HEK293 (cell line): ENCODE data around the gene FAM120C.
A peak's percentile ranks its signal among the peaks of the same experiment; 100 is the strongest.

ENCODE experiments used
- CTCF ChIA-PET: fragments of 350-600 bp; formaldehyde crosslinking; extraction: SDS; loops from one replicate; lab custom pipeline; 2021; ENCODE audit warnings: antibody characterized with exemption; lab: Yijun Ruan, JAX
- POLR2A ChIA-PET: fragments of 300-600 bp; formaldehyde crosslinking; extraction: SDS; loops from one replicate; lab custom pipeline; 2020; ENCODE audit warnings: antibody characterized with exemption, inconsistent platforms; lab: Yijun Ruan, JAX
- H3K27ac ChIP-seq: fragments of 200-500 bp; sonication (Bioruptor generic); 2 replicates; pipeline ENCODE4 v1.5.1; 2014; ENCODE audit warnings: low read depth, low read length, control low read depth, inconsistent platforms; ENCODE audit errors: extremely low read depth
- H3K36me3 ChIP-seq, 2 experiments: fragments of 200-500 bp in 1 of 2; sonication (Bioruptor generic) in 1 of 2; 1 replicate in 1 of 2; 2 replicates in 1 of 2; pipeline ENCODE4 v1.5.1; 2014 to 2017; ENCODE audit warnings: inconsistent platforms in 2 of 2, low read length in 2 of 2; ENCODE audit not compliant: control insufficient read depth in 2 of 2, insufficient read depth in 1 of 2
- H3K4me1 ChIP-seq: fragments of 200-500 bp; sonication (Bioruptor generic); 2 replicates; pipeline ENCODE4 v1.5.1; 2014; ENCODE audit warnings: mild to moderate bottlenecking, low read length, inconsistent platforms; ENCODE audit not compliant: control insufficient read depth, insufficient read depth
- H3K4me3 ChIP-seq: 2 replicates; pipeline ENCODE4 v1.5.1; 2011; ENCODE audit warnings: low read depth, mild to moderate bottlenecking, control low read depth, low read length, moderate library complexity
- H3K9me3 ChIP-seq: fragments of 200-500 bp; sonication (Bioruptor generic); 2 replicates; pipeline ENCODE4 v1.5.1; 2014; ENCODE audit warnings: low read depth, low read length, inconsistent platforms; ENCODE audit not compliant: control insufficient read depth, insufficient read depth
- OSR2 ChIP-seq: fragments of 450-650 bp; formaldehyde crosslinking; IDR thresholded peaks from 2 replicates; pipeline ENCODE4 v1.5.1; 2016; ENCODE audit warnings: missing biosample characterization, missing genetic modification characterization
- SALL2 ChIP-seq: fragments of 450-650 bp; formaldehyde crosslinking; IDR thresholded peaks from 2 replicates; pipeline ENCODE4 v1.5.0; 2017; ENCODE audit warnings: missing biosample characterization, mild to moderate bottlenecking, missing genetic modification characterization, borderline replicate concordance
- SP7 ChIP-seq: fragments of 450-650 bp; formaldehyde crosslinking; IDR thresholded peaks from 2 replicates; pipeline ENCODE4 v1.5.1; 2016; ENCODE audit warnings: missing biosample characterization, missing genetic modification characterization
- ZBTB44 ChIP-seq: fragments of 450-650 bp; IDR thresholded peaks from 2 replicates; pipeline ENCODE4 v1.5.1; 2018; ENCODE audit warnings: missing biosample characterization, mild to moderate bottlenecking, missing genetic modification characterization
- ZIC2 ChIP-seq: fragments of 450-650 bp; formaldehyde crosslinking; IDR thresholded peaks from 2 replicates; pipeline ENCODE4 v1.5.1; 2016; ENCODE audit warnings: missing biosample characterization, missing genetic modification characterization
- ZNF23 ChIP-seq: fragments of 450-650 bp; formaldehyde crosslinking; IDR thresholded peaks from 2 replicates; pipeline ENCODE4 v1.5.1; 2016; ENCODE audit warnings: missing biosample characterization, missing genetic modification characterization, borderline replicate concordance
- ZNF324 ChIP-seq: fragments of 450-650 bp; formaldehyde crosslinking; IDR thresholded peaks from 2 replicates; pipeline ENCODE4 v1.5.1; 2016; ENCODE audit warnings: missing biosample characterization, missing genetic modification characterization
- ZNF362 ChIP-seq: fragments of 450-650 bp; formaldehyde crosslinking; IDR thresholded peaks from 2 replicates; pipeline ENCODE4 v1.5.1; 2016; ENCODE audit warnings: missing biosample characterization, missing genetic modification characterization
- ZNF366 ChIP-seq: fragments of 450-650 bp; formaldehyde crosslinking; conservative IDR thresholded peaks from 2 replicates; pipeline ENCODE4 v1.5.1; 2016; ENCODE audit warnings: missing biosample characterization, missing genetic modification characterization
- ZNF37A ChIP-seq: fragments of 450-650 bp; IDR thresholded peaks from 2 replicates; pipeline ENCODE4 v1.5.1; 2018; ENCODE audit warnings: missing biosample characterization, missing genetic modification characterization
- ZNF48 ChIP-seq: fragments of 450-650 bp; formaldehyde crosslinking; IDR thresholded peaks from 2 replicates; pipeline ENCODE4 v1.5.1; 2016; ENCODE audit warnings: missing biosample characterization, missing genetic modification characterization
- ZNF510 ChIP-seq: fragments of 450-650 bp; formaldehyde crosslinking; IDR thresholded peaks from 2 replicates; pipeline ENCODE4 v1.5.1; 2018; ENCODE audit warnings: mild to moderate bottlenecking, missing genetic modification characterization, missing biosample characterization; ENCODE audit not compliant: insufficient replicate concordance
- ZNF544 ChIP-seq: fragments of 450-650 bp; formaldehyde crosslinking; IDR thresholded peaks from 2 replicates; pipeline ENCODE4 v1.5.0; 2017; ENCODE audit warnings: missing biosample characterization, missing genetic modification characterization
- ZNF596 ChIP-seq: fragments of 450-650 bp; IDR thresholded peaks from 2 replicates; pipeline ENCODE4 v1.5.0; 2018; ENCODE audit warnings: missing biosample characterization, mild to moderate bottlenecking, missing genetic modification characterization, moderate library complexity
- TF ChIP-seq, protein P1 (sequence below): fragments of 450-650 bp; formaldehyde crosslinking; IDR thresholded peaks from 2 replicates; pipeline ENCODE4 v1.5.1; 2016; ENCODE audit warnings: missing biosample characterization, missing genetic modification characterization
- TF ChIP-seq, protein P2 (sequence below): fragments of 450-650 bp; formaldehyde crosslinking; IDR thresholded peaks from 2 replicates; pipeline ENCODE4 v1.5.1; 2016; ENCODE audit warnings: missing biosample characterization, missing genetic modification characterization
- TF ChIP-seq, protein P3 (sequence below): fragments of 450-650 bp; formaldehyde crosslinking; conservative IDR thresholded peaks from 2 replicates; pipeline ENCODE4 v1.5.1; 2016; ENCODE audit warnings: low read depth, missing biosample characterization, missing genetic modification characterization
- TF ChIP-seq, protein P4 (sequence below): fragments of 450-650 bp; formaldehyde crosslinking; IDR thresholded peaks from 2 replicates; pipeline ENCODE4 v1.5.1; 2016; ENCODE audit warnings: missing biosample characterization, missing genetic modification characterization, borderline replicate concordance

The FAM120C gene

GRCh38 chrX:54049801-54050200 is 133.3 kb downstream of the FAM120C start:
- Histone ChIP-seq H3K4me1 (no peaks in the 10 kb centered on the region), H3K27ac (no peak overlapping the region), H3K36me3 (no peaks in the 10 kb centered on the region), H3K9me3 (no peaks in the 10 kb centered on the region), H3K4me3 (no peak overlapping the region)
- no peak for TF ChIP-seq ZNF544
- peak; percentile 13; the same call in 1 of the 2 replicates for TF ChIP-seq OSR2 (tag by site-specific recombination)
- no peak for TF ChIP-seq ZNF37A (tag by site-specific recombination)
- TF ChIP-seq SP7 (tag by site-specific recombination) = no peak
- TF ChIP-seq, protein P1, sequence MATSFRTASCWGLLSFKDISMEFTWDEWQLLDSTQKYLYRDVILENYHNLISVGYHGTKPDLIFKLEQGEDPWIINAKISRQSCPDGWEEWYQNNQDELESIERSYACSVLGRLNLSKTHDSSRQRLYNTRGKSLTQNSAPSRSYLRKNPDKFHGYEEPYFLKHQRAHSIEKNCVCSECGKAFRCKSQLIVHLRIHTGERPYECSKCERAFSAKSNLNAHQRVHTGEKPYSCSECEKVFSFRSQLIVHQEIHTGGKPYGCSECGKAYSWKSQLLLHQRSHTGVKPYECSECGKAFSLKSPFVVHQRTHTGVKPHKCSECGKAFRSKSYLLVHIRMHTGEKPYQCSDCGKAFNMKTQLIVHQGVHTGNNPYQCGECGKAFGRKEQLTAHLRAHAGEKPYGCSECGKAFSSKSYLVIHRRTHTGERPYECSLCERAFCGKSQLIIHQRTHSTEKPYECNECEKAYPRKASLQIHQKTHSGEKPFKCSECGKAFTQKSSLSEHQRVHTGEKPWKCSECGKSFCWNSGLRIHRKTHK (tag by site-specific recombination) = no peak
- ChIA-PET POLR2A (no interaction called here), CTCF (no interaction called here)

DNA sequence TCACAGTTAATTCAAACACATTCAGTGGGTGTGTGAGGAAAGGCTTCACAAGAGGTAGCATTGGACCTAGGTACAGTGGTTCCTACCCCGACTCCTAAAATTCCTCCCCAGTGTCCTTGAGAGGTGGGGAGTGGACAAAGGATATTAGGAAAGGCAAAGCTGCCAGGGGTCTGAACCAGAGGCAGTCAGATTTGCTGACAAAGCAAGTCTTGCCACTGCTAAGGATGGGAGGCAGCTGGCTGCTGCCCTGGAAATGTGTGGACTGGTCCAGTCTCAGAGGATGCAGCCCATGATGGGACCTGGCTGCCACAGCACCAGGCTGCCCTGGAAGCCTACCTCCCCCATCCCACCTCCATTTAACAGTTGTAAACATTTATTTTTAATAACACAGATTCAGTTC is 134.6 kb downstream of the FAM120C start:
- TF ChIP-seq ZNF48 (no peak), ZNF362 (tag by site-specific recombination) (no peak), ZNF596 (no peak), ZNF23 (no peak), ZIC2 (tag by site-specific recombination) (no peak), ZNF510 (tag by site-specific recombination) (no peak), ZNF366 (tag by site-specific recombination) (no peak), ZNF324 (tag by site-specific recombination) (no peak), SALL2 (no peak), ZBTB44 (tag by site-specific recombination) (no peak)
- TF ChIP-seq, protein P2, sequence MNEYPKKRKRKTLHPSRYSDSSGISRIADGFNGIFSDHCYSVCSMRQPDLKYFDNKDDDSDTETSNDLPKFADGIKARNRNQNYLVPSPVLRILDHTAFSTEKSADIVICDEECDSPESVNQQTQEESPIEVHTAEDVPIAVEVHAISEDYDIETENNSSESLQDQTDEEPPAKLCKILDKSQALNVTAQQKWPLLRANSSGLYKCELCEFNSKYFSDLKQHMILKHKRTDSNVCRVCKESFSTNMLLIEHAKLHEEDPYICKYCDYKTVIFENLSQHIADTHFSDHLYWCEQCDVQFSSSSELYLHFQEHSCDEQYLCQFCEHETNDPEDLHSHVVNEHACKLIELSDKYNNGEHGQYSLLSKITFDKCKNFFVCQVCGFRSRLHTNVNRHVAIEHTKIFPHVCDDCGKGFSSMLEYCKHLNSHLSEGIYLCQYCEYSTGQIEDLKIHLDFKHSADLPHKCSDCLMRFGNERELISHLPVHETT (tag by site-specific recombination) = no peak
- TF ChIP-seq, protein P3, sequence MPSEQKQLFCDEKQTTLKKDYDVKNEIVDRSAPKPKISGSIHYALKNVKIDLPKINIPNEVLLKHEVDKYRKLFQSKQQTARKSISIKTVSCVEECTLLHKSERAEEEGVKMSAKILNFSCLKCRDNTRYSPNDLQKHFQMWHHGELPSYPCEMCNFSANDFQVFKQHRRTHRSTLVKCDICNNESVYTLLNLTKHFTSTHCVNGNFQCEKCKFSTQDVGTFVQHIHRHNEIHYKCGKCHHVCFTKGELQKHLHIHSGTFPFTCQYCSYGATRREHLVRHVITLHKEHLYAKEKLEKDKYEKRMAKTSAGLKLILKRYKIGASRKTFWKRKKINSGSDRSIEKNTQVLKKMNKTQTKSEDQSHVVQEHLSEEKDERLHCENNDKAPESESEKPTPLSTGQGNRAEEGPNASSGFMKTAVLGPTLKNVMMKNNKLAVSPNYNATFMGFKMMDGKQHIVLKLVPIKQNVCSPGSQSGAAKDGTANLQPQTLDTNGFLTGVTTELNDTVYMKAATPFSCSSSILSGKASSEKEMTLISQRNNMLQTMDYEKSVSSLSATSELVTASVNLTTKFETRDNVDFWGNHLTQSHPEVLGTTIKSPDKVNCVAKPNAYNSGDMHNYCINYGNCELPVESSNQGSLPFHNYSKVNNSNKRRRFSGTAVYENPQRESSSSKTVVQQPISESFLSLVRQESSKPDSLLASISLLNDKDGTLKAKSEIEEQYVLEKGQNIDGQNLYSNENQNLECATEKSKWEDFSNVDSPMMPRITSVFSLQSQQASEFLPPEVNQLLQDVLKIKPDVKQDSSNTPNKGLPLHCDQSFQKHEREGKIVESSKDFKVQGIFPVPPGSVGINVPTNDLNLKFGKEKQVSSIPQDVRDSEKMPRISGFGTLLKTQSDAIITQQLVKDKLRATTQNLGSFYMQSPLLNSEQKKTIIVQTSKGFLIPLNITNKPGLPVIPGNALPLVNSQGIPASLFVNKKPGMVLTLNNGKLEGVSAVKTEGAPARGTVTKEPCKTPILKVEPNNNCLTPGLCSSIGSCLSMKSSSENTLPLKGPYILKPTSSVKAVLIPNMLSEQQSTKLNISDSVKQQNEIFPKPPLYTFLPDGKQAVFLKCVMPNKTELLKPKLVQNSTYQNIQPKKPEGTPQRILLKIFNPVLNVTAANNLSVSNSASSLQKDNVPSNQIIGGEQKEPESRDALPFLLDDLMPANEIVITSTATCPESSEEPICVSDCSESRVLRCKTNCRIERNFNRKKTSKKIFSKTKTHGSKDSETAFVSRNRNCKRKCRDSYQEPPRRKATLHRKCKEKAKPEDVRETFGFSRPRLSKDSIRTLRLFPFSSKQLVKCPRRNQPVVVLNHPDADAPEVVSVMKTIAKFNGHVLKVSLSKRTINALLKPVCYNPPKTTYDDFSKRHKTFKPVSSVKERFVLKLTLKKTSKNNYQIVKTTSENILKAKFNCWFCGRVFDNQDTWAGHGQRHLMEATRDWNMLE = no peak
- TF ChIP-seq, protein P4, sequence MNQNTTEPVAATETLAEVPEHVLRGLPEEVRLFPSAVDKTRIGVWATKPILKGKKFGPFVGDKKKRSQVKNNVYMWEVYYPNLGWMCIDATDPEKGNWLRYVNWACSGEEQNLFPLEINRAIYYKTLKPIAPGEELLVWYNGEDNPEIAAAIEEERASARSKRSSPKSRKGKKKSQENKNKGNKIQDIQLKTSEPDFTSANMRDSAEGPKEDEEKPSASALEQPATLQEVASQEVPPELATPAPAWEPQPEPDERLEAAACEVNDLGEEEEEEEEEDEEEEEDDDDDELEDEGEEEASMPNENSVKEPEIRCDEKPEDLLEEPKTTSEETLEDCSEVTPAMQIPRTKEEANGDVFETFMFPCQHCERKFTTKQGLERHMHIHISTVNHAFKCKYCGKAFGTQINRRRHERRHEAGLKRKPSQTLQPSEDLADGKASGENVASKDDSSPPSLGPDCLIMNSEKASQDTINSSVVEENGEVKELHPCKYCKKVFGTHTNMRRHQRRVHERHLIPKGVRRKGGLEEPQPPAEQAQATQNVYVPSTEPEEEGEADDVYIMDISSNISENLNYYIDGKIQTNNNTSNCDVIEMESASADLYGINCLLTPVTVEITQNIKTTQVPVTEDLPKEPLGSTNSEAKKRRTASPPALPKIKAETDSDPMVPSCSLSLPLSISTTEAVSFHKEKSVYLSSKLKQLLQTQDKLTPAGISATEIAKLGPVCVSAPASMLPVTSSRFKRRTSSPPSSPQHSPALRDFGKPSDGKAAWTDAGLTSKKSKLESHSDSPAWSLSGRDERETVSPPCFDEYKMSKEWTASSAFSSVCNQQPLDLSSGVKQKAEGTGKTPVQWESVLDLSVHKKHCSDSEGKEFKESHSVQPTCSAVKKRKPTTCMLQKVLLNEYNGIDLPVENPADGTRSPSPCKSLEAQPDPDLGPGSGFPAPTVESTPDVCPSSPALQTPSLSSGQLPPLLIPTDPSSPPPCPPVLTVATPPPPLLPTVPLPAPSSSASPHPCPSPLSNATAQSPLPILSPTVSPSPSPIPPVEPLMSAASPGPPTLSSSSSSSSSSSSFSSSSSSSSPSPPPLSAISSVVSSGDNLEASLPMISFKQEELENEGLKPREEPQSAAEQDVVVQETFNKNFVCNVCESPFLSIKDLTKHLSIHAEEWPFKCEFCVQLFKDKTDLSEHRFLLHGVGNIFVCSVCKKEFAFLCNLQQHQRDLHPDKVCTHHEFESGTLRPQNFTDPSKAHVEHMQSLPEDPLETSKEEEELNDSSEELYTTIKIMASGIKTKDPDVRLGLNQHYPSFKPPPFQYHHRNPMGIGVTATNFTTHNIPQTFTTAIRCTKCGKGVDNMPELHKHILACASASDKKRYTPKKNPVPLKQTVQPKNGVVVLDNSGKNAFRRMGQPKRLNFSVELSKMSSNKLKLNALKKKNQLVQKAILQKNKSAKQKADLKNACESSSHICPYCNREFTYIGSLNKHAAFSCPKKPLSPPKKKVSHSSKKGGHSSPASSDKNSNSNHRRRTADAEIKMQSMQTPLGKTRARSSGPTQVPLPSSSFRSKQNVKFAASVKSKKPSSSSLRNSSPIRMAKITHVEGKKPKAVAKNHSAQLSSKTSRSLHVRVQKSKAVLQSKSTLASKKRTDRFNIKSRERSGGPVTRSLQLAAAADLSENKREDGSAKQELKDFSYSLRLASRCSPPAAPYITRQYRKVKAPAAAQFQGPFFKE (tag by site-specific recombination) = no peak
- no peak overlapping the region for H3K4me3 ChIP-seq
- ChIA-PET POLR2A (no interaction called here), CTCF (no interaction called here)
- no peak overlapping the region for H3K27ac ChIP-seq
- H3K9me3 ChIP-seq = no peaks in the 10 kb centered on the region
- H3K36me3 ChIP-seq = no peaks in the 10 kb centered on the region
- H3K4me1 ChIP-seq = no peaks in the 10 kb centered on the region
